Measurements from ENCODE around the gene MGAT5. TPM values are rescaled to one million over a fixed set of nuclear protein-coding genes. Genes with fewer than 3 reads are reported as not detected.

MGAT5 gene
- total and polyA plus RNA-seq, 5 experiments from 2014 or later, result 3.6 to 61.1 (median 5.8) TPM

DNA sequence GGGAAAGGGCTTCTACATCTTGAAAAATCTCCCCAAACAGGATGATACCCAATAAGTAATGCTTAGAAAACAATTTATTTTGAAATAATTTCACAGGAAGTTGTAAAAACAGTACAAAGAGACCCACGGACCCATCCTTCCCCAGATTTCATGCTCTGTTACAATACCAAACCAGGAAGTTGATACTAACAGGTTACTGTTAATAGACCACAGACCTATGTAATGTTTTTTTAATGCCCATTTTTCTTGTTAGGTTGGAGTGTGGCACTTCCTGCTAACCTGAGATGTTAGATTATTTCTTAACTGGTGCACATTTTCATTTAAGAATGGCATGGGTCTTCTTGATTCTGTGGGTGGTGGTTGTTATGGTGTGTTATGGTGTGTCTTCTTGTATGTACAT, 21.4 kb upstream of the MGAT5 start:
- Mint-ChIP-seq H3K27ac (peak overlapping the region; percentile 21 to 91 (median 76)), H3K36me3 (peaks cover 0 to 17% (median 13%) of the 10 kb centered on the region in 3 donors), H3K9me3 (peaks cover 0 to 16% (median 9%) of the 10 kb centered on the region in 9 donors), H3K27me3 (no peaks in the 10 kb centered on the region), H3K4me1 (peaks cover 37 to 87% (median 75%) of the 10 kb centered on the region in 4 donors), H3K4me3 (peak overlapping the region in 9 of 10 donors; percentile 34 to 77 (median 54))
- POLR2A ChIA-PET, result interaction anchor here (1.0 kb wide), 1 partner anchor 112 kb away, joined by 4 read pairs; no protein-coding TSS in a partner anchor
- DNase-seq (peak in 3 of 10 donors; percentile 47 to 54 (median 47)), ATAC-seq (peak; percentile 55 to 79)

- peak in 3 of 10 donors; percentile 41 to 65 (median 56) for DNase-seq
Observed at GRCh38 chr2:134232868-134233727, 20.8 kb upstream of the MGAT5 start.

GRCh38 chr2:134233728-134234136, 20.1 kb upstream of the MGAT5 start:
- DNase-seq, result no peak
- H3K4me1 Mint-ChIP-seq, result peaks cover 37 to 86% (median 76%) of the 10 kb centered on the region in 4 donors
- POLR2A ChIA-PET, result no interaction called here
- H3K27ac Mint-ChIP-seq, result peak overlapping the region; percentile 53 to 91 (median 76)
- H3K4me3 Mint-ChIP-seq, result peak overlapping the region; percentile 29 to 77 (median 54)
- H3K27me3 Mint-ChIP-seq, result no peaks in the 10 kb centered on the region
- H3K36me3 Mint-ChIP-seq, result peaks cover 0 to 6% (median 3%) of the 10 kb centered on the region in 3 donors
- H3K9me3 Mint-ChIP-seq, result peaks cover 0 to 10% (median 4%) of the 10 kb centered on the region in 9 donors
- peak in 1 of 2 donors; percentile 16 for ATAC-seq

More at GRCh38 chr2:134232868-134233727, 20.8 kb upstream of the MGAT5 start:
- POLR2A ChIA-PET, result interaction anchor here (1.0 kb wide), 1 partner anchor 113 kb away, joined by 4 read pairs; no protein-coding TSS in a partner anchor
- H3K27ac Mint-ChIP-seq, result peak overlapping the region; percentile 71 to 91 (median 80)
- peaks cover 0 to 11% (median 7%) of the 10 kb centered on the region in 3 donors for H3K36me3 Mint-ChIP-seq
- H3K9me3 Mint-ChIP-seq, result peaks cover 0 to 10% (median 6%) of the 10 kb centered on the region in 9 donors
- peak overlapping the region; percentile 29 to 77 (median 62) for H3K4me3 Mint-ChIP-seq
- H3K4me1 Mint-ChIP-seq, result peaks cover 37 to 84% (median 74%) of the 10 kb centered on the region in 4 donors
- peak; percentile 80 to 85 for ATAC-seq
- no peaks in the 10 kb centered on the region for H3K27me3 Mint-ChIP-seq

DNA sequence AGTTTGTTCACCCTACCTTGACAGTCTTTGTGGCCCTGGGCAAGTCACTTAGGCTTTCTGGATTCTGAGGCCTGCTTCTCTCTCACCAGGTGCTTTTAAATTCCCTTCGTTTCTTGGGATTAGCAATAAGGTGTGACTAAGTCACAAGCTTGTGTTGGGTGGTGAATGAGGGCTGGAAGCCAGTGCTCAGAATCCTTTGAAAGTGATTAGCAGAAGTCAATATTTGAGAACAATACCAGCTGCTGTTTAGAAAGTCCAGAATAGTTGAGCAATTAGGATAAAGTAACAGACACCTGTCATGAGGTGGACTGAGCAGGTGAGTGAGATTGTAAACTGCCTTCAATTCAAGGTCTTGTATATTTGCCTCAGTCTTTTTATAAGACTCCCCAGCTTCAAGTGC, 19.3 kb upstream of the MGAT5 start:
- Mint-ChIP-seq H3K4me1 (peaks cover 41 to 87% (median 78%) of the 10 kb centered on the region in 4 donors), H3K27ac (peak overlapping the region in 6 of 10 donors; percentile 20 to 91 (median 63)), H3K9me3 (peaks cover 0 to 10% (median 0%) of the 10 kb centered on the region in 9 donors), H3K4me3 (peak overlapping the region in 3 of 10 donors; percentile 62 to 77 (median 66)), H3K36me3 (peaks cover 0 to 3% (median 0%) of the 10 kb centered on the region in 3 donors), H3K27me3 (no peaks in the 10 kb centered on the region)
- POLR2A ChIA-PET, result interaction anchor here (0.7 kb wide), 1 partner anchor 9 kb away, joined by 3 read pairs; no protein-coding TSS in a partner anchor
- DNase-seq (no peak), ATAC-seq (no peak)

DNA sequence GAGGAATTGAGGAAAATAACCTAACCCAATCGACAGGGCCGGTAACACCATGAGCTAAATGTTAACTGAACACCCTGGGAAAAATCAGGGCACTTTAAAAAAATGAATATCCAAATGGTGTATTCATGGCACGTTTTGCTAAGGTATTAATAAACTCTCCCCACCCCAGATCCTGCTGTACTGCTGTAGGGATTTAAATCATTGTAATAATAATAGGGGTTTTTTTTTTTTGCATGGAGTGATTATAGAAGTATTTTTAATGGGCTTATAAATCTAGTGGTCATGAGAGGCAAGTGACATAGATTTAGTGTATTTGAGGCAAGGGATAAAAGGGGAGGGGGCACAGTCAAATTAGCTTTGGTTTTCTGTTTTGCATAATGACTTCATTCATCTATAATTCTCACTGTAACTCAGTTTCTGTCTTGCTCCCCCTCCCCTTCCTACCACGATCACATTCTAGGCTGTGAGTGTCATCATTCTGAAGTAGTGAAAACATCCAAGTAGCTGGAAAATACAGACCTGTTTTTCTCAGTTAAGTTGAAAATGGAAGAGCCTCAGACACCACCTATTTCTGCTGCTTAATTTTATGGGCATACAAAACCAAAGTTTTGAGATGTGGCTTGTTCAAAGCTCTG, 18.2 kb upstream of the MGAT5 start:
- DNase-seq (no peak), ATAC-seq (no peak)
- POLR2A ChIA-PET, result interaction anchor here (0.6 to 1.0 kb wide), 2 partner anchors 9 to 53 kb away, joined by 3 read pairs; no protein-coding TSS in a partner anchor
- peak overlapping the region in 5 of 10 donors; percentile 53 to 91 (median 78) for H3K27ac Mint-ChIP-seq
- H3K27me3 Mint-ChIP-seq, result no peaks in the 10 kb centered on the region
- H3K4me3 Mint-ChIP-seq, result peak overlapping the region in 2 of 10 donors; percentile 5 to 57
- no peaks in the 10 kb centered on the region for H3K36me3 Mint-ChIP-seq
- peaks cover 41 to 86% (median 76%) of the 10 kb centered on the region in 4 donors for H3K4me1 Mint-ChIP-seq
- H3K9me3 Mint-ChIP-seq, result peaks cover 0 to 10% (median 0%) of the 10 kb centered on the region in 9 donors

- H3K27ac Mint-ChIP-seq, result peak overlapping the region in 1 of 10 donors; percentile 36
- no peaks in the 10 kb centered on the region for H3K36me3 Mint-ChIP-seq
- POLR2A ChIA-PET, result interaction anchor here (1.2 to 1.5 kb wide), 2 partner anchors 118 to 119 kb away, joined by 3 to 6 read pairs; no protein-coding TSS in a partner anchor
- H3K4me1 Mint-ChIP-seq, result peaks cover 30 to 81% (median 58%) of the 10 kb centered on the region in 4 donors
- H3K4me3 Mint-ChIP-seq, result no peak overlapping the region
- no peaks in the 10 kb centered on the region for H3K27me3 Mint-ChIP-seq
- no peak for DNase-seq
- no peak for ATAC-seq
- H3K9me3 Mint-ChIP-seq, result no peaks in the 10 kb centered on the region
Observed at GRCh38 chr2:134238371-134238770, 15.5 kb upstream of the MGAT5 start.

DNA sequence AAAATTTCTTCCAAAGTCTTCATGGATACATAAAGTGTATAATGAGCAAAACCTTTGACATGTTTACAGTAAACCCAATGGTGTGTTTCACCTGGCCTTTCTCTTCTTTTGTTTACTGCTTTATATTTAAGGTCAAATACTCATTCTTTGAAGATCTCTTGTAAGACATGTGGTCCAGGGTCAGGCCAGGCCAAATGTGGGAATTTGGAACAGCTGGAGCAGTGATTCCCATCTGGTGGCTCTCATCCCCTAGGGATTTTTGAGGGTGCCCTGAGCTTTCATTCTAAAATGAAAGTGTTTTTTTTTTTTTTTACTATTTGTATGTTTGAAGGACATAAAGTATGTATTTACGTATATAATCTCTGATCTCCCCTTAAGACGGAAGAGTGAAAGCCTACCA, 13.8 kb upstream of the MGAT5 start:
- ATAC-seq (no peak), DNase-seq (no peak)
- Mint-ChIP-seq H3K36me3 (no peaks in the 10 kb centered on the region), H3K9me3 (no peaks in the 10 kb centered on the region), H3K27me3 (no peaks in the 10 kb centered on the region), H3K4me3 (no peak overlapping the region), H3K4me1 (peaks cover 33 to 81% (median 57%) of the 10 kb centered on the region in 4 donors), H3K27ac (peak overlapping the region in 1 of 10 donors; percentile 66)
- POLR2A ChIA-PET, result interaction anchor here (0.6 to 0.8 kb wide), 3 partner anchors 9 to 41 kb away, joined by 3 read pairs; no protein-coding TSS in a partner anchor

GRCh38 chr2:134241911-134242310, 12.0 kb upstream of the MGAT5 start:
- H3K27ac Mint-ChIP-seq, result no peak overlapping the region
- no peak overlapping the region for H3K4me3 Mint-ChIP-seq
- POLR2A ChIA-PET, result no interaction called here
- H3K36me3 Mint-ChIP-seq, result no peaks in the 10 kb centered on the region
- no peaks in the 10 kb centered on the region for H3K9me3 Mint-ChIP-seq
- H3K27me3 Mint-ChIP-seq, result no peaks in the 10 kb centered on the region
- peaks cover 36 to 81% (median 56%) of the 10 kb centered on the region in 4 donors for H3K4me1 Mint-ChIP-seq
- no peak for ATAC-seq
- DNase-seq, result no peak

DNA sequence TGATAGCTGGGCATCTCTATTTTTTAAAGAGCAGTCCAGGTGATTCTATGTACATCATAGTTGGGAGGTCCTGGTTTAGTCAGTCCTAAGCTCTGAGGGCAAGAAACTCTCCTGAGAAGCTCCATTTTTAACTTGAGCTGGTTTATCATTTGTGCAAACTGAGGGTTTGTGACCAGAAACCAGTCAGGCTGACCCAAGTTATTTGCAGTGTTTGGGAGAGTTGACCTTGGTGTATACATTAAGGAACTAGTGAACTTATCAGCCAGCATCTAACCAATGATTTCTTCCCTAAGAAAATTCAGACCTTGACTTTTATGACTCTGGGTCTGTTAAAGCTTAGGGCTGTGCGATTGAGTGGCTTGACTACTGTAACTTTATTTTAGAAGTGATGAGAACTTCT, 10.6 kb upstream of the MGAT5 start:
- Mint-ChIP-seq H3K27me3 (no peaks in the 10 kb centered on the region), H3K27ac (peak overlapping the region in 1 of 10 donors; percentile 57), H3K4me3 (no peak overlapping the region), H3K4me1 (peaks cover 42 to 86% (median 65%) of the 10 kb centered on the region in 4 donors), H3K9me3 (no peaks in the 10 kb centered on the region), H3K36me3 (no peaks in the 10 kb centered on the region)
- POLR2A ChIA-PET, result interaction anchor here (0.6 to 4.7 kb wide), 5 partner anchors 9 to 124 kb away, joined by 3 to 25 read pairs (median 3); no protein-coding TSS in a partner anchor
- DNase-seq (no peak), ATAC-seq (no peak)

GRCh38 chr2:134244086-134244485, 9.8 kb upstream of the MGAT5 start:
- H3K27me3 Mint-ChIP-seq, result no peaks in the 10 kb centered on the region
- H3K4me1 Mint-ChIP-seq, result peaks cover 42 to 92% (median 70%) of the 10 kb centered on the region in 4 donors
- DNase-seq (no peak), ATAC-seq (no peak)
- peak overlapping the region in 5 of 10 donors; percentile 16 to 75 (median 59) for H3K27ac Mint-ChIP-seq
- H3K36me3 Mint-ChIP-seq, result no peaks in the 10 kb centered on the region
- no peaks in the 10 kb centered on the region for H3K9me3 Mint-ChIP-seq
- no peak overlapping the region for H3K4me3 Mint-ChIP-seq
- POLR2A ChIA-PET, result interaction anchor here (0.8 to 4.7 kb wide), 2 partner anchors 9 to 125 kb away, joined by 3 to 25 read pairs; no protein-coding TSS in a partner anchor

GRCh38 chr2:134244587-134244986, 9.3 kb upstream of the MGAT5 start:
- DNase-seq, result no peak
- Mint-ChIP-seq H3K27ac (peak overlapping the region in 6 of 10 donors; percentile 12 to 86 (median 72)), H3K27me3 (no peaks in the 10 kb centered on the region), H3K36me3 (no peaks in the 10 kb centered on the region), H3K4me3 (peak overlapping the region in 2 of 10 donors; percentile 1 to 25), H3K4me1 (peaks cover 41 to 92% (median 71%) of the 10 kb centered on the region in 4 donors), H3K9me3 (no peaks in the 10 kb centered on the region)
- ATAC-seq, result peak in 1 of 2 donors; percentile 23
- POLR2A ChIA-PET, result interaction anchor here (0.8 to 4.7 kb wide), 2 partner anchors 9 to 125 kb away, joined by 3 to 25 read pairs; no protein-coding TSS in a partner anchor

Measured in naive thymus-derived CD8-positive, alpha-beta T cell (primary cell).